Endothelial cell of umbilical vein (primary cell): ENCODE results near the gene TMEM9B.

Experiments used
- POLR2A ChIP-seq: IDR thresholded peaks from 2 replicates; pipeline ENCODE4 v1.6.1; 2012; ENCODE audit warnings: low read depth, mild to moderate bottlenecking, control low read depth, low read length
- POLR2AphosphoS5 ChIP-seq: IDR thresholded peaks from 2 replicates; pipeline ENCODE4 v1.6.1; 2012; ENCODE audit warnings: low read depth, mild to moderate bottlenecking, control low read depth, low read length, moderate library complexity; ENCODE audit not compliant: insufficient read depth
- TF ChIP-seq, protein P1 (sequence below), 2 donors: IDR thresholded peaks; 1 replicate in 1 of 2; 2 replicates in 1 of 2; pipeline ENCODE4 v1.5.1; 2011; ENCODE audit warnings: low read length in 2 of 2, mild to moderate bottlenecking in 2 of 2, moderate library complexity in 2 of 2, control low read depth in 1 of 2, inconsistent platforms in 1 of 2, low read depth in 1 of 2; ENCODE audit not compliant: insufficient read depth in 1 of 2; ENCODE audit errors: extremely low read depth in 1 of 2

DNA sequence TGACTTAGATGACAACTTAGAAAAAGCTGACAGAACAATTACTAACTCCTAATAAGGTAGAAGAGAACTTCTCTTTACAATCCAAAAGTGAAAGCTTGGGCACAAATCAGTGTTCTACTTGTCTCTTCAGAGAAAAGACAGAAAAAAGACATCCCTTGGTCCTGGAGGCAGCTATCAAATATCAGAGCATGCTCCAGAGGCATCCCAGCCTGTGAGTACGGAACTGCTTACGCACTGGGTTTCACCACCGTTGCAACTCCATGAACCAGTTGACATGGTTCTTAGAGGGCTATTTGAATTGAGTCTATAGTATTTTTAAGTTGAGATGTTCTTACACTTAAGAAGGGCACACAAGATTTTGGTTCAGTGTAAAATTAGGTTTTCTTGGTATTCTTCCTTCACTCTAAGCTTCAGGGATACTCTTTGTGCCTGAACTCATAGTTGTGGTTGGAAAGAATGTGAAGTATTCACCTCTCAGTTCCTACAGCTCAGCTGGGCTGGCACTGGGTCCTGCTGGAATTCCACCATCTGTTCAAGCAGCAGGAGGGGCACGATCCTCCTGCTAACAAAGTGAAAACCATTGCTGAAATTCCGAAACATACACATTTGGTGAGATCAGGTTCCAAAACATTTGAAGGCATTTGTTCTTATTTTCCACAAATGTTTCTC lies 47.0 kb downstream of the TMEM9B start:
- TF ChIP-seq POLR2AphosphoS5: no peak
- TF ChIP-seq POLR2A: no peak
- TF ChIP-seq, protein P1, sequence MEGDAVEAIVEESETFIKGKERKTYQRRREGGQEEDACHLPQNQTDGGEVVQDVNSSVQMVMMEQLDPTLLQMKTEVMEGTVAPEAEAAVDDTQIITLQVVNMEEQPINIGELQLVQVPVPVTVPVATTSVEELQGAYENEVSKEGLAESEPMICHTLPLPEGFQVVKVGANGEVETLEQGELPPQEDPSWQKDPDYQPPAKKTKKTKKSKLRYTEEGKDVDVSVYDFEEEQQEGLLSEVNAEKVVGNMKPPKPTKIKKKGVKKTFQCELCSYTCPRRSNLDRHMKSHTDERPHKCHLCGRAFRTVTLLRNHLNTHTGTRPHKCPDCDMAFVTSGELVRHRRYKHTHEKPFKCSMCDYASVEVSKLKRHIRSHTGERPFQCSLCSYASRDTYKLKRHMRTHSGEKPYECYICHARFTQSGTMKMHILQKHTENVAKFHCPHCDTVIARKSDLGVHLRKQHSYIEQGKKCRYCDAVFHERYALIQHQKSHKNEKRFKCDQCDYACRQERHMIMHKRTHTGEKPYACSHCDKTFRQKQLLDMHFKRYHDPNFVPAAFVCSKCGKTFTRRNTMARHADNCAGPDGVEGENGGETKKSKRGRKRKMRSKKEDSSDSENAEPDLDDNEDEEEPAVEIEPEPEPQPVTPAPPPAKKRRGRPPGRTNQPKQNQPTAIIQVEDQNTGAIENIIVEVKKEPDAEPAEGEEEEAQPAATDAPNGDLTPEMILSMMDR (IDR thresholded peaks at IDR 0.05; ENCODE audit: extremely low read depth in 1 of 2, insufficient read depth in 1 of 2, low read depth in 1 of 2, low read length in 2 of 2): no peak
